Measurements from ENCODE around the gene ACVR1C. TPM values are rescaled to one million over a fixed set of nuclear protein-coding genes. Genes with fewer than 3 reads are reported as not detected.

Gene ACVR1C
- total RNA-seq, 1 experiment from 2014 or later = 0.40 TPM

DNA sequence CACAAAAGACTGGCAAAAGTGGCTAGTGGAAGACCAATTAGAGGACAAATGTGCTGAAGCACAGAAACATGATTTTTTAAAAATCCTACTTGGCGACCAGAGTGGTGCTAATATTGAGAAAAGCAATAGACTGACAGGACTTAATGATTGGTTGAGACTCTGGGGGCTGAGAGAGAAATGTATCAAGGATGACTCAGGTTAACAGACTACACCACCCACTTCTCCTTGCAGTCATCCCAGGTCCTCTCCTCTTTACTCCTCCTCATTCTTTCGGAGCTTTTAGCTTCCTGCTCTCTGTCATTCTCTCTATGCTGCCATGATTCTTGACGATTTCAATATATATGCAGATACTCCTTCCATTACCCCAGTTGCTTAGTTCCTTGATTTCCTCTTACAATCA lies 130.2 kb downstream of the ACVR1C start:
- TF ChIP-seq EZH2 (IDR thresholded peaks at IDR 0.05; ENCODE audit: low read length, unreplicated experiment) (no peak), EZH2phosphoT487 (IDR thresholded peaks at IDR 0.05; ENCODE audit: borderline replicate concordance, low read length) (no peak)
- TF ChIP-seq, protein P1, sequence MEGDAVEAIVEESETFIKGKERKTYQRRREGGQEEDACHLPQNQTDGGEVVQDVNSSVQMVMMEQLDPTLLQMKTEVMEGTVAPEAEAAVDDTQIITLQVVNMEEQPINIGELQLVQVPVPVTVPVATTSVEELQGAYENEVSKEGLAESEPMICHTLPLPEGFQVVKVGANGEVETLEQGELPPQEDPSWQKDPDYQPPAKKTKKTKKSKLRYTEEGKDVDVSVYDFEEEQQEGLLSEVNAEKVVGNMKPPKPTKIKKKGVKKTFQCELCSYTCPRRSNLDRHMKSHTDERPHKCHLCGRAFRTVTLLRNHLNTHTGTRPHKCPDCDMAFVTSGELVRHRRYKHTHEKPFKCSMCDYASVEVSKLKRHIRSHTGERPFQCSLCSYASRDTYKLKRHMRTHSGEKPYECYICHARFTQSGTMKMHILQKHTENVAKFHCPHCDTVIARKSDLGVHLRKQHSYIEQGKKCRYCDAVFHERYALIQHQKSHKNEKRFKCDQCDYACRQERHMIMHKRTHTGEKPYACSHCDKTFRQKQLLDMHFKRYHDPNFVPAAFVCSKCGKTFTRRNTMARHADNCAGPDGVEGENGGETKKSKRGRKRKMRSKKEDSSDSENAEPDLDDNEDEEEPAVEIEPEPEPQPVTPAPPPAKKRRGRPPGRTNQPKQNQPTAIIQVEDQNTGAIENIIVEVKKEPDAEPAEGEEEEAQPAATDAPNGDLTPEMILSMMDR (conservative IDR thresholded peaks at IDR 0.05; ENCODE audit: low read depth, low read length) = no peak
- Histone ChIP-seq H3K27ac (ENCODE audit: low read length) (no peak overlapping the region), H2AFZ (ENCODE audit: low read length) (no peak overlapping the region), H3K4me1 (ENCODE audit: insufficient read depth, low read length) (no peaks in the 10 kb centered on the region), H3K9ac (ENCODE audit: low read length) (no peak overlapping the region), H3K27me3 (ENCODE audit: low read length) (no peaks in the 10 kb centered on the region), H3K4me2 (ENCODE audit: low read length) (no peak overlapping the region), H3K4me3 (ENCODE audit: low read length) (no peak overlapping the region), H3K36me3 (ENCODE audit: low read depth, low read length) (no peaks in the 10 kb centered on the region), H3K9me2 (replicated peaks; ENCODE audit: low read length) (no peaks in the 10 kb centered on the region), H3K9me3 (ENCODE audit: low read length) (no peaks in the 10 kb centered on the region), H4K20me1 (ENCODE audit: low read length) (no peaks in the 10 kb centered on the region), H3F3A (ENCODE audit: low read length, unreplicated experiment) (no peaks in the 10 kb centered on the region), H3K79me2 (ENCODE audit: low read length) (no peaks in the 10 kb centered on the region)
- ATAC-seq (no peak), DNase-seq (no peak)
- intact Hi-C loops (cut with micrococcal nuclease) = loop anchor here (10.0 kb wide), 1 partner anchor 276 kb away; no protein-coding TSS in a partner anchor
- ChIA-PET POLR2A (ENCODE audit: unreplicated experiment) (no interaction called here), CTCF (no interaction called here)
- BruUV-seq (replicated peaks) = no TSS peak

DNA sequence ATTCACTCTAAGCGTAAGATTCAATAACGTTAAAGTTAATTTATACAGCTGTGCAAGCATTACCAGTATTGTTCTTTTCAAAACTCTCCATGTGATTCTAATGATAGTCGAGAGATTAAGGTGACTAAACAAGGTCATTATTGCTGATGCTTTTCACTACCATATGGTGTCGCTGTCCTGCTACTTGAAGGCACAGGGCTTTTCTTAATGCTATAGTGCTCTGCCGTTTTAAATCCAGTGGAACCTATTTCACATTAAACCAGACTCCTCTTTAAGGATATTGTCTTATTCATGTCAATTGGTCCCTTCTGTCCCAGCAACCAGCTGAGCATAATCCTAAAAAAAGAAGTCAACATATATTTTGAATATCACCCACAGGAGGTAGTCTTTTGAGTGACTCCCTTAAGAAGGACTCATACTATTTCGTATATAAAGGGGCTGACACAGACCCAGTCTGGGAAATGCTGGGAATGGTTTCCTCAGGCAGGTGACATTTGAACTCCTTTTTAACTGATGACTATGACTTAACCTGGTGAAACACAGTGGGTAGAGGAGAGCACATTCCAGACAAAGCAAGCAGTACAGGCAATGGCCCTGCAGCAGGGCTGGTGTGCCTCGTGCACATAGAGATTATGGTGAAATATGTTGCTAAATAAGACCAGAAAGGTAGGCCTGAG lies 130.9 kb downstream of the ACVR1C start:
- Histone ChIP-seq H3K27me3 (ENCODE audit: low read length) (no peaks in the 10 kb centered on the region), H3K4me2 (ENCODE audit: low read length) (no peak overlapping the region), H3K4me3 (ENCODE audit: low read length) (no peak overlapping the region), H4K20me1 (ENCODE audit: low read length) (no peaks in the 10 kb centered on the region), H3K27ac (ENCODE audit: low read length) (no peak overlapping the region), H3K9me3 (ENCODE audit: low read length) (no peaks in the 10 kb centered on the region), H3K36me3 (ENCODE audit: low read depth, low read length) (no peaks in the 10 kb centered on the region), H3F3A (ENCODE audit: low read length, unreplicated experiment) (no peaks in the 10 kb centered on the region), H3K9me2 (replicated peaks; ENCODE audit: low read length) (no peaks in the 10 kb centered on the region), H3K79me2 (ENCODE audit: low read length) (no peaks in the 10 kb centered on the region), H2AFZ (ENCODE audit: low read length) (no peak overlapping the region), H3K4me1 (ENCODE audit: insufficient read depth, low read length) (no peaks in the 10 kb centered on the region), H3K9ac (ENCODE audit: low read length) (no peak overlapping the region)
- CTCF ChIA-PET = no interaction called here
- intact Hi-C loops (cut with micrococcal nuclease) = loop anchor here (1.0 to 10.0 kb wide), 3 partner anchors 96 to 513 kb away; no protein-coding TSS in a partner anchor
- peak; percentile 57 for DNase-seq
- ATAC-seq = peak; percentile 79
- no TSS peak for BruUV-seq (replicated peaks)
- TF ChIP-seq, protein P1 (conservative IDR thresholded peaks at IDR 0.05; ENCODE audit: low read depth, low read length) = peak; percentile 87
- TF ChIP-seq EZH2 (IDR thresholded peaks at IDR 0.05; ENCODE audit: low read length, unreplicated experiment) = no peak
- POLR2A ChIA-PET (ENCODE audit: unreplicated experiment) = no interaction called here

DNA sequence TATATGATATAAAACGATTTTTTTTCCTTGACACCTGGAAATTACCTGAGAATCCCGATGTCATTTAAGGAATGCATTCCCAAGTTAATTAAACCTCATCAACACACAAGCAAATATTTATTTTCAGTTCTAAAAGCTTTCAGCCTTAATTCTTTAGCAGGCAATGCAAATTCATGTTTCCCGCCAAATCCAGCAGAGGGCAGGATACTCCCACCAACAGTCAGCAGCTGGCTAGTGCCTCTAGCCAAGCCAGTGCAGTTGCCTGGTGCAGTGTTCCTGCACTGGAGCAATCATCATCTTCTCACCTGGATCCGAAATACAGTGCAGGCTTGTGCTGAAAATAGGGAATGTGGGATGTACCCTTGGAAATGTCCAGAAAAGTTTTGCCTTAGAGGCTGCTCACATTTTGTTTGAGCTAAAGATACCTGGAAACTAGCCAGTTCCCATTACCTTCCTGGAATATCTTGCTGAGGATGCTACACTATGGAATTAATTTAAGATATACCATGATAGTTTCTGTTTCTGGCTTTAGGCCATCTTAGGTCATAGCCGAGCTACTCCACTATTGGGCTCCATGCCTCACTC lies 136.4 kb downstream of the ACVR1C start:
- ChIA-PET CTCF (interaction anchor here (0.6 kb wide), 2 partner anchors 19 to 137 kb away, joined by 3 to 5 read pairs; no protein-coding TSS in a partner anchor), POLR2A (ENCODE audit: unreplicated experiment) (no interaction called here)
- no peak overlapping the region for H2AFZ ChIP-seq (ENCODE audit: low read length)
- no peaks in the 10 kb centered on the region for H3K9me3 ChIP-seq (ENCODE audit: low read length)
- no peak overlapping the region for H3K27ac ChIP-seq (ENCODE audit: low read length)
- H3K79me2 ChIP-seq (ENCODE audit: low read length) = no peaks in the 10 kb centered on the region
- no peaks in the 10 kb centered on the region for H3K36me3 ChIP-seq (ENCODE audit: low read depth, low read length)
- no peak overlapping the region for H3K4me2 ChIP-seq (ENCODE audit: low read length)
- H3K4me3 ChIP-seq (ENCODE audit: low read length) = no peak overlapping the region
- H3K9ac ChIP-seq (ENCODE audit: low read length) = no peak overlapping the region
- DNase-seq (peak; percentile 77), ATAC-seq (peak; percentile 82)
- H3K9me2 ChIP-seq (replicated peaks; ENCODE audit: low read length) = no peaks in the 10 kb centered on the region
- peaks cover 12% of the 10 kb centered on the region for H3K4me1 ChIP-seq (ENCODE audit: insufficient read depth, low read length)
- H4K20me1 ChIP-seq (ENCODE audit: low read length) = no peaks in the 10 kb centered on the region
- H3K27me3 ChIP-seq (ENCODE audit: low read length) = no peaks in the 10 kb centered on the region
- no peaks in the 10 kb centered on the region for H3F3A ChIP-seq (ENCODE audit: low read length, unreplicated experiment)
- TF ChIP-seq EZH2 (IDR thresholded peaks at IDR 0.05; ENCODE audit: low read length, unreplicated experiment) = no peak
- TF ChIP-seq, protein P1 (conservative IDR thresholded peaks at IDR 0.05; ENCODE audit: low read depth, low read length) = peak; percentile 87
- TF ChIP-seq EZH2phosphoT487 (IDR thresholded peaks at IDR 0.05; ENCODE audit: borderline replicate concordance, low read length) = no peak
- BruUV-seq (replicated peaks) = no TSS peak
- intact Hi-C loops (cut with micrococcal nuclease) = loop anchor here (10.0 kb wide), 1 partner anchor 283 kb away; no protein-coding TSS in a partner anchor
